ENCODE data around the gene MNT.

Gene MNT

DNA sequence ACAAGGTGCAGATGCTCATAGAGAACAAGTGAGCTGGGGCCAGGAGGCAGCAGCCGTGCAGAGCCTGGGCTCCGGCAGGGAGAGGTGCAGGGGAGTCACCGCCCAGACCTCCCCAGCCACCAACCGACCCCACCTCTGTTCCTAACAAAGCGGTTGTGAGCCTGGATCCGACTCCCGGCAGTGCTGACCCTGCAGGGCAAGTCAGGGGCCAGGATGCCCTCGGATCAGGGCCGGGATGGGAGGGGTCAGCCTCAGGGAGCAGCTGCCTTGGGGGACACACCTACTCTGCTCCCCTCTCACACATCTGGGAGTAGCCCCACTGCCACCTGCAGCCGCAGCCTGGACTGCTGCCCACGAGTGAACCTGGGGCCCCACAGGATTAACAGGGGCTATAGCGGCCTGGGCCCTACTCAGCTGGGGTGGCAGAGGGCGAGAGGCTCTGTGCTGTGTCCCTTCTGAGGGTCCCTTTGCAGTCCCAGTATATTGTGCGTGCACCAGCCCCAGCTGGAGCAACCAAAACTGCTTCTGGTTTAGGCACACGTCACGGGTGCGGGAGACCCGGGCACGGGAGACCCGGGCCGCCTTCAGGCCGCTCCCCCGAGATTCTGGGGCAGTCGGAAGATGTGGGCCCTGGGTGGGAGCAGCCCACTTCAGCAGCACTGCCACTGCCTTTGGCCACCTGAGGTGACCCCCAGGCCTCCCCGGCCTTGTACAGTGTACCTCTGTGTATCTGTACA lies 21.2 kb downstream of the MNT start:
- Histone ChIP-seq H3K27me3 (no peaks in the 10 kb centered on the region), H3K27ac (no peak overlapping the region), H3K36me3 (peaks cover 70% of the 10 kb centered on the region), H3K4me3 (ENCODE audit: low read depth in 1 of 2, low read length in 1 of 2) (no peak overlapping the region), H3K4me1 (ENCODE audit: control insufficient read depth in 1 of 2, insufficient read depth in 1 of 2, low read depth in 1 of 2, low read length in 1 of 2) (peaks cover 4 to 10% of the 10 kb centered on the region in 2 experiments), H3K9me3 (no peaks in the 10 kb centered on the region)
- TF ChIP-seq CTCF (IDR thresholded peaks at IDR 0.05), result no peak

DNA sequence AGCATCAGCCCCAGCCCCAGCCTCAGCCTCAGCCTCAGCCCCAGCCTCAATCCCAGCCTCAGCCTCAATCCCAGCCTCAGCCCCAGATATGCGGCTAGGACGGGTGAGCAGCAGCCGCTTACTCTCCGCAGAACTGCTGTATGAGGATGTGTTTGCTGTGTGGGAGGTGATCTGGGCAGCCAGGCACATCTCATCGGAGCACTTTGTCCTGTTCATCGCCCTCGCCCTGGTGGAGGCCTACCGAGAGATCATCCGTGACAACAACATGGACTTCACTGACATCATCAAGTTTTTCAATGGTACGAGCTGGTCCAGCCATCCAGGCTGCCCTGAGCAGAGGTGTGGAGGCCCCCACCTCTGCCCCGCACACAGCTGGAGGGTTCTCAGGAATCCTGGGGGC lies 22.0 kb downstream of the MNT start:
- peaks cover 68% of the 10 kb centered on the region for H3K36me3 ChIP-seq
- H3K27ac ChIP-seq, result no peak overlapping the region
- no peaks in the 10 kb centered on the region for H3K27me3 ChIP-seq
- no peak for TF ChIP-seq CTCF (IDR thresholded peaks at IDR 0.05)
- H3K4me3 ChIP-seq (ENCODE audit: low read depth in 1 of 2, low read length in 1 of 2), result no peak overlapping the region
- H3K9me3 ChIP-seq, result no peaks in the 10 kb centered on the region
- peaks cover 4 to 10% of the 10 kb centered on the region in 2 experiments for H3K4me1 ChIP-seq (ENCODE audit: control insufficient read depth in 1 of 2, insufficient read depth in 1 of 2, low read depth in 1 of 2, low read length in 1 of 2)

DNA sequence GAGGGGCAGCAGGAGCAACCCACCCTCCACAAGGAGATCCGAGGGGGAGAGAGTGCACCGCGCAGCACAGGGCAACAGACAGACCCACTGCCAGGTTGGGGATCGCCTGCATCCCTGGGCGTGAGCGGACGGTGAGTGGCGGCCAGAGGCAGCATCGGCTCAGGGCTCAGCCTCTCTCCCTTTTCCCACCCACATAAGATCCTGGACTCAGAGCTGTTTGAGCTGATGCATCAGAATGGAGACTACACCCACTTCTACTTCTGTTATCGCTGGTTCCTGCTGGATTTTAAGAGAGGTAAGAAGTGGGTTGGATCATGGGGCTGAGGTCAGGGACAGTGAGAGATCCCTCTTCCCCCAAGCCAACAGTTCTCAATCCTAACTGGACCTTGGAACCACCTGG lies 23.2 kb downstream of the MNT start:
- no peaks in the 10 kb centered on the region for H3K27me3 ChIP-seq
- peaks cover 0 to 3% of the 10 kb centered on the region in 2 experiments for H3K4me1 ChIP-seq (ENCODE audit: control insufficient read depth in 1 of 2, insufficient read depth in 1 of 2, low read depth in 1 of 2, low read length in 1 of 2)
- TF ChIP-seq CTCF (IDR thresholded peaks at IDR 0.05), result no peak
- no peak overlapping the region for H3K4me3 ChIP-seq (ENCODE audit: low read depth in 1 of 2, low read length in 1 of 2)
- no peak overlapping the region for H3K27ac ChIP-seq
- H3K9me3 ChIP-seq, result no peaks in the 10 kb centered on the region
- peaks cover 80% of the 10 kb centered on the region for H3K36me3 ChIP-seq

GRCh38 chr17:2376107-2376506 lies 24.8 kb downstream of the MNT start:
- no peak for TF ChIP-seq CTCF (IDR thresholded peaks at IDR 0.05)
- Histone ChIP-seq H3K36me3 (peaks cover 90% of the 10 kb centered on the region), H3K4me1 (ENCODE audit: control insufficient read depth in 1 of 2, insufficient read depth in 1 of 2, low read depth in 1 of 2, low read length in 1 of 2) (no peaks in the 10 kb centered on the region), H3K27me3 (no peaks in the 10 kb centered on the region), H3K4me3 (ENCODE audit: low read depth in 1 of 2, low read length in 1 of 2) (no peak overlapping the region), H3K9me3 (no peaks in the 10 kb centered on the region), H3K27ac (no peak overlapping the region)

- Histone ChIP-seq H3K27me3 (no peaks in the 10 kb centered on the region), H3K36me3 (peaks cover 86% of the 10 kb centered on the region), H3K27ac (no peak overlapping the region), H3K4me3 (ENCODE audit: low read depth in 1 of 2, low read length in 1 of 2) (no peak overlapping the region), H3K9me3 (no peaks in the 10 kb centered on the region), H3K4me1 (ENCODE audit: control insufficient read depth in 1 of 2, insufficient read depth in 1 of 2, low read depth in 1 of 2, low read length in 1 of 2) (no peaks in the 10 kb centered on the region)
- TF ChIP-seq CTCF (IDR thresholded peaks at IDR 0.05), result no peak
Measured at GRCh38 chr17:2375406-2375805, 25.5 kb downstream of the MNT start.
